OCI-LY1 (cell line): ENCODE results near the gene NBEA.
"Not testable (repeated sequence)": the region's sequence is repeated elsewhere in the genome, so short reads cannot be mapped to it uniquely, and the experiment has no call there.

Experiments used
- H2AFZ ChIP-seq: fragments of 200-600 bp; sonication (generic), shearing (Covaris generic); 2 replicates; pipeline ENCODE4 v1.6.0; 2014; ENCODE audit warnings: antibody characterized with exemption, mild to moderate bottlenecking, low read length
- H3F3A ChIP-seq: fragments of 200-600 bp; sonication (generic), shearing (Covaris generic); 2 replicates; pipeline ENCODE4 v1.6.0; 2014; ENCODE audit warnings: mild to moderate bottlenecking, antibody characterized with exemption, low read length, moderate library complexity; ENCODE audit not compliant: insufficient read depth
- H3K27ac ChIP-seq: fragments of 200-600 bp; sonication (generic); 2 replicates; pipeline ENCODE4 v1.5.1; 2014; ENCODE audit warnings: low read length, mixed run types, mild to moderate bottlenecking, low read depth; ENCODE audit not compliant: poor library complexity, severe bottlenecking
- H3K27me3 ChIP-seq: fragments of 200-600 bp; sonication (generic); 2 replicates; pipeline ENCODE4 v1.6.0; 2014; ENCODE audit warnings: antibody characterized with exemption, mild to moderate bottlenecking, low read length, moderate library complexity; ENCODE audit not compliant: insufficient read depth
- H3K36me3 ChIP-seq: fragments of 200-600 bp; sonication (generic); 2 replicates; pipeline ENCODE4 v1.6.1; 2014; ENCODE audit warnings: mild to moderate bottlenecking, antibody characterized with exemption, low read length, moderate library complexity, mixed read lengths; ENCODE audit not compliant: insufficient read depth
- H3K4me1 ChIP-seq: fragments of 200-600 bp; sonication (generic); 2 replicates; pipeline ENCODE4 v1.5.1; 2014; ENCODE audit warnings: mild to moderate bottlenecking, low read length, moderate library complexity; ENCODE audit not compliant: insufficient read depth, severe bottlenecking
- H3K4me2 ChIP-seq: fragments of 200-600 bp; sonication (generic), shearing (Covaris generic); 2 replicates; pipeline ENCODE4 v1.6.1; 2014; ENCODE audit warnings: low read length
- H3K4me3 ChIP-seq: fragments of 200-600 bp; sonication (generic); 2 replicates; pipeline ENCODE4 v1.5.1; 2014; ENCODE audit warnings: low read length, low read depth, mild to moderate bottlenecking, mixed read lengths; ENCODE audit not compliant: poor library complexity, severe bottlenecking
- H3K79me2 ChIP-seq: fragments of 200-600 bp; shearing (Covaris generic); 2 replicates; pipeline ENCODE4 v1.6.1; 2016; ENCODE audit warnings: mixed run types, low read length, mixed read lengths; ENCODE audit not compliant: insufficient read depth
- H3K9ac ChIP-seq: fragments of 200-600 bp; sonication (generic), shearing (Covaris generic); 2 replicates; pipeline ENCODE4 v1.6.1; 2014; ENCODE audit warnings: mild to moderate bottlenecking, low read length, mixed read lengths
- H3K9me2 ChIP-seq: fragments of 200-600 bp; sonication (generic), shearing (Covaris generic); 2 replicates; pipeline ENCODE4 v1.6.1; 2014; ENCODE audit warnings: low read depth, mild to moderate bottlenecking, low read length, mixed read lengths
- H3K9me3 ChIP-seq: fragments of 200-600 bp; shearing (Covaris generic); 2 replicates; pipeline ENCODE4 v1.6.1; 2014; ENCODE audit warnings: low read length, mixed read lengths
- H4K20me1 ChIP-seq: fragments of 200-600 bp; sonication (generic), shearing (Covaris generic); 2 replicates; pipeline ENCODE4 v1.6.0; 2016; ENCODE audit warnings: mild to moderate bottlenecking, low read length; ENCODE audit not compliant: insufficient read depth
- CTCF ChIP-seq: fragments of 200-600 bp; sonication (generic), shearing (Covaris generic); IDR thresholded peaks from 2 replicates; pipeline ENCODE4 v1.5.1; 2017; ENCODE audit warnings: mild to moderate bottlenecking, antibody characterized with exemption, low read length, moderate library complexity, mixed read lengths
- EZH2 ChIP-seq: fragments of 200-600 bp; sonication (generic), shearing (Covaris generic); IDR thresholded peaks from 2 replicates; pipeline ENCODE4 v1.8.0; 2017; ENCODE audit warnings: borderline replicate concordance, mixed run types, mild to moderate bottlenecking, antibody characterized with exemption, low read length, moderate library complexity, mixed read lengths

The NBEA gene

DNA sequence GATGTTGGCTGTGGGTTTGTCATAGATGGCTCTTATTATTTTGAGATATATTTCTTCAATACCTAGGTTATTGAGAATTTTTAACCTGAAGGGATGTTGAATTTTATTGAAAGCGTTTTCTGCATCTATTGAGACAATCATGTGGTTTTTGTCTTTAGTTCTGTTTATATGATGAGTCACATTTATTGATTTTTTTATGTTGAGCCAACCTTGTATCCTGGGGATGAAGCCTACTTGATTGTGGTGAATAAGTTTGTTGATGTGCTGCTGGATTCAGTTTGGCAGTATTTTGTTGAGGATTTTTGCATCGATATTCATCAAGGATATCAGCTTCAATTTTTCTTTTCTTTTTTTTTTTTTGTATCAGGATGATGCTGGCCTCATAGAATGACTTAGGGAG lies 29.4 kb downstream of the NBEA start:
- Histone ChIP-seq H3K9me3 (no peaks in the 10 kb centered on the region), H3K27me3 (no peaks in the 10 kb centered on the region), H3K27ac (no peak overlapping the region), H4K20me1 (no peaks in the 10 kb centered on the region), H3K79me2 (no peaks in the 10 kb centered on the region), H3F3A (no peaks in the 10 kb centered on the region), H3K9me2 (no peaks in the 10 kb centered on the region), H3K4me3 (no peak overlapping the region), H3K4me2 (no peak overlapping the region), H3K9ac (no peak overlapping the region), H3K4me1 (no peaks in the 10 kb centered on the region), H3K36me3 (no peaks in the 10 kb centered on the region), H2AFZ (no peak overlapping the region)
- TF ChIP-seq EZH2 = no peak
- TF ChIP-seq CTCF = no peak

DNA sequence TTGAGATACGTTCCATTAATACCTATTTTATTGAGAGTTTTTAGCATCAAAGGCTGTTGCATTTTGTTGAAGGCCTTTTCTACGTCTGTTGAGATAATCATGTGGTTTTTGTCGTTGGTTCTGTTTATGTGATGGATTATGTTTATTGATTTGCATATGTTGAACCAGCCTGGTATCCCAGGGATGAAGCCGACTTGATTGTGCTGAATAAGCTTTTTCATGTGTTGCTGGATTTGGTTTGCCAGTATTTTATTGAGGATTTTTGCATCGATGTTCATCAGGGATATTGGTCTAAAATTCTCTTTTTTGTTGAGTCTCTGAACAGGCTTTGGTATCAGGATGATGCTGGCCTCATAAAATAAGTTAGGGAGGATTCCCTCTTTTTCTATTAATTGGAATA lies 43.1 kb downstream of the NBEA start:
- not testable (repeated sequence) for H3K4me2 ChIP-seq, H3K27ac ChIP-seq, H3K9me3 ChIP-seq, H3K9me2 ChIP-seq, H3K4me3 ChIP-seq, H3K4me1 ChIP-seq, H2AFZ ChIP-seq, H4K20me1 ChIP-seq, H3K36me3 ChIP-seq, H3K79me2 ChIP-seq, H3K27me3 ChIP-seq, H3K9ac ChIP-seq, H3F3A ChIP-seq

DNA sequence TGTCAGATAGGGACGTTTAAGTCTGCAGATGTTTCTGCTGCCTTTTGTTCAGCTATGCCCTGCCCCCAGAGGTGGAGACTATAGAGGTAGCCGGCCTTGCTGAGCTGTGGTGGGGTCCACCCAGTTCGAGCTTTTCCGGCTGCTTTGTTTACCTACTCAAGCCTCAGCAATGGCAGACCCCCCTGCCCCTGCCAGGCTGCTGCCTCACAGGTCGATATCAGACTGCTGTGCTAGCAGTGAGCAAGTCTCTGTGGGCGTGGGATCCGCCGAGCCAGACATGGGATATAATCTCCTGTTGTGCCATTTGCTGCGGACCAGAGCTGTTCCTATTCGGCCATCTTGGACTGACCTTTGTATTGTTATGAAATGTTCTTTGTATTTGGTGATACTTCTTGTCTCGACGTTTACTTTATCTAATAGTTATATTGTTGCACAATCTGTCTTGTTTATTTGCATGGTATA lies 46.3 kb downstream of the NBEA start:
- Histone ChIP-seq H3K4me2 (no peak overlapping the region), H3K4me3 (no peak overlapping the region), H2AFZ (no peak overlapping the region), H3K9me2 (no peaks in the 10 kb centered on the region), H3K27ac (no peak overlapping the region), H4K20me1 (no peaks in the 10 kb centered on the region), H3K9ac (no peak overlapping the region), H3K9me3 (no peaks in the 10 kb centered on the region), H3K4me1 (no peaks in the 10 kb centered on the region), H3K79me2 (no peaks in the 10 kb centered on the region), H3K27me3 (no peaks in the 10 kb centered on the region), H3K36me3 (no peaks in the 10 kb centered on the region), H3F3A (no peaks in the 10 kb centered on the region)
- TF ChIP-seq EZH2 = no peak
- no peak for TF ChIP-seq CTCF

- Histone ChIP-seq H3K36me3 (no peaks in the 10 kb centered on the region), H4K20me1 (no peaks in the 10 kb centered on the region), H3F3A (no peaks in the 10 kb centered on the region), H3K27me3 (no peaks in the 10 kb centered on the region), H3K9me2 (no peaks in the 10 kb centered on the region), H3K4me3 (no peak overlapping the region), H3K4me1 (no peaks in the 10 kb centered on the region), H3K9me3 (no peaks in the 10 kb centered on the region), H3K4me2 (no peak overlapping the region), H3K9ac (no peak overlapping the region), H3K27ac (no peak overlapping the region), H3K79me2 (no peaks in the 10 kb centered on the region), H2AFZ (no peak overlapping the region)
- TF ChIP-seq EZH2 (no peak), CTCF (no peak)
These were observed 48.5 kb downstream of the NBEA start for GRCh38 chr13:34990399-34991214.
